SK-N-SH (cell line): Measurements from ENCODE around the gene CSTA.

Experiments used
- SIN3A ChIP-seq: IDR thresholded peaks from 2 replicates; pipeline ENCODE4 v1.6.1; 2012; ENCODE audit warnings: low read depth, mild to moderate bottlenecking, low read length, moderate library complexity, borderline replicate concordance
- TF ChIP-seq, protein P1 (sequence below): fragments of 200-600 bp; sonication (generic); IDR thresholded peaks from 2 replicates; pipeline ENCODE4 v1.6.1; 2017; ENCODE audit warnings: antibody characterized with exemption, mild to moderate bottlenecking, moderate library complexity
- TF ChIP-seq, protein P2 (sequence below): fragments of 150-350 bp; IDR thresholded peaks from 2 replicates; pipeline ENCODE4 v1.6.1; 2016; ENCODE audit warnings: mild to moderate bottlenecking, low read depth, low read length
- TF ChIP-seq, protein P3 (sequence below): IDR thresholded peaks from 2 replicates; pipeline ENCODE4 v1.4.0; 2012; ENCODE audit warnings: low read depth, borderline replicate concordance
- TF ChIP-seq, protein P4 (sequence below): IDR thresholded peaks from 2 replicates; pipeline ENCODE4 v1.4.0; 2012; ENCODE audit warnings: low read depth

DNA sequence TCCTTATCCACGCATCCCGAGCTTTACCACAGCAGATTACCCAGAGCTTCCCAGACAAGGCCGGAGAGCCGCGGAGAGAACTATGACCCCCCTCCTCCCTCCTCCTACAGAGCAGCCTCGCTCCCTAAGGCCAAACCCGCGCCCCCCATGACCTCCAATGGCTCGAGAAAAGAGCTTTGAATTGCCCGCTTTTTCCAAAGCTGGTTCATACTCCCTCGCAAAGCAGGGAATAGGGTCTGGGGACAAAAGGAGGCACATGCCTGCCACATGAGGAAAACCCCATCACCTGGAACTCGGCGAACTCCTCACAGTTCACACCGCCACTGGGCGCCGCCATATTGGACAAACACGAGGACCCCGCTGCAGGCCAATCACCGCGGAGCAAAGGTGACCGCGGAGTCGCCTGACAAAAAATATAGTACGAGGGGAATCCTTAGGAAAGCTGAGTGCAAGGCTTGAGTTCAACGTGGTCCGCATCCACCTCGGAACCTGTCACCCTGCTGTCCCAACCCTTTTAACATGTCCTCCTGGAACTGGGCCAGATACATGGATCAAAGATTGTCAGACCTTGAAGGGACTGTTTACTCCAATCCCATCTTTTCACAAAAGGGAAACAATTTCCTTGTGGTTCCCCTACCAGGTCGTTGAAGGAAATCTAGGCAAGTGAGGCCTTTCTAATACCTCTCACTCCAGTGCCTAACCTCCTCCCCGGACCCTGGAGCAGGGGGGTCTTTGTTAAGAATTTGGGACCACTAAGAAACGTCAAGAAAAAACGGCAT is 58.0 kb downstream of the CSTA start, which contains the start of gene MIX23:
- TF ChIP-seq, protein P1, sequence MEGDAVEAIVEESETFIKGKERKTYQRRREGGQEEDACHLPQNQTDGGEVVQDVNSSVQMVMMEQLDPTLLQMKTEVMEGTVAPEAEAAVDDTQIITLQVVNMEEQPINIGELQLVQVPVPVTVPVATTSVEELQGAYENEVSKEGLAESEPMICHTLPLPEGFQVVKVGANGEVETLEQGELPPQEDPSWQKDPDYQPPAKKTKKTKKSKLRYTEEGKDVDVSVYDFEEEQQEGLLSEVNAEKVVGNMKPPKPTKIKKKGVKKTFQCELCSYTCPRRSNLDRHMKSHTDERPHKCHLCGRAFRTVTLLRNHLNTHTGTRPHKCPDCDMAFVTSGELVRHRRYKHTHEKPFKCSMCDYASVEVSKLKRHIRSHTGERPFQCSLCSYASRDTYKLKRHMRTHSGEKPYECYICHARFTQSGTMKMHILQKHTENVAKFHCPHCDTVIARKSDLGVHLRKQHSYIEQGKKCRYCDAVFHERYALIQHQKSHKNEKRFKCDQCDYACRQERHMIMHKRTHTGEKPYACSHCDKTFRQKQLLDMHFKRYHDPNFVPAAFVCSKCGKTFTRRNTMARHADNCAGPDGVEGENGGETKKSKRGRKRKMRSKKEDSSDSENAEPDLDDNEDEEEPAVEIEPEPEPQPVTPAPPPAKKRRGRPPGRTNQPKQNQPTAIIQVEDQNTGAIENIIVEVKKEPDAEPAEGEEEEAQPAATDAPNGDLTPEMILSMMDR = no peak
- TF ChIP-seq, protein P2, sequence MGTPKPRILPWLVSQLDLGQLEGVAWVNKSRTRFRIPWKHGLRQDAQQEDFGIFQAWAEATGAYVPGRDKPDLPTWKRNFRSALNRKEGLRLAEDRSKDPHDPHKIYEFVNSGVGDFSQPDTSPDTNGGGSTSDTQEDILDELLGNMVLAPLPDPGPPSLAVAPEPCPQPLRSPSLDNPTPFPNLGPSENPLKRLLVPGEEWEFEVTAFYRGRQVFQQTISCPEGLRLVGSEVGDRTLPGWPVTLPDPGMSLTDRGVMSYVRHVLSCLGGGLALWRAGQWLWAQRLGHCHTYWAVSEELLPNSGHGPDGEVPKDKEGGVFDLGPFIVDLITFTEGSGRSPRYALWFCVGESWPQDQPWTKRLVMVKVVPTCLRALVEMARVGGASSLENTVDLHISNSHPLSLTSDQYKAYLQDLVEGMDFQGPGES = no peak
- TF ChIP-seq, protein P3, sequence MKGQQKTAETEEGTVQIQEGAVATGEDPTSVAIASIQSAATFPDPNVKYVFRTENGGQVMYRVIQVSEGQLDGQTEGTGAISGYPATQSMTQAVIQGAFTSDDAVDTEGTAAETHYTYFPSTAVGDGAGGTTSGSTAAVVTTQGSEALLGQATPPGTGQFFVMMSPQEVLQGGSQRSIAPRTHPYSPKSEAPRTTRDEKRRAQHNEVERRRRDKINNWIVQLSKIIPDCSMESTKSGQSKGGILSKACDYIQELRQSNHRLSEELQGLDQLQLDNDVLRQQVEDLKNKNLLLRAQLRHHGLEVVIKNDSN = no peak
- peak; percentile 15; the same call in 1 of the 2 replicates for TF ChIP-seq SIN3A
- TF ChIP-seq, protein P4, sequence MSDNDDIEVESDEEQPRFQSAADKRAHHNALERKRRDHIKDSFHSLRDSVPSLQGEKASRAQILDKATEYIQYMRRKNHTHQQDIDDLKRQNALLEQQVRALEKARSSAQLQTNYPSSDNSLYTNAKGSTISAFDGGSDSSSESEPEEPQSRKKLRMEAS = peak; percentile 89
